HG02759 (cell line): ENCODE results near the gene STAMBPL1.
"Not testable (repeated sequence)": the region's sequence is repeated elsewhere in the genome, so short reads cannot be mapped to it uniquely, and the experiment has no call there.

Source experiments
- ATAC-seq: cut with Tn5 transposase; IDR thresholded peaks from one replicate; pipeline ENCODE4 v1.9.1; 2021; ENCODE audit warnings: mild to moderate bottlenecking, moderate library complexity; ENCODE audit not compliant: unreplicated experiment

The STAMBPL1 gene

DNA sequence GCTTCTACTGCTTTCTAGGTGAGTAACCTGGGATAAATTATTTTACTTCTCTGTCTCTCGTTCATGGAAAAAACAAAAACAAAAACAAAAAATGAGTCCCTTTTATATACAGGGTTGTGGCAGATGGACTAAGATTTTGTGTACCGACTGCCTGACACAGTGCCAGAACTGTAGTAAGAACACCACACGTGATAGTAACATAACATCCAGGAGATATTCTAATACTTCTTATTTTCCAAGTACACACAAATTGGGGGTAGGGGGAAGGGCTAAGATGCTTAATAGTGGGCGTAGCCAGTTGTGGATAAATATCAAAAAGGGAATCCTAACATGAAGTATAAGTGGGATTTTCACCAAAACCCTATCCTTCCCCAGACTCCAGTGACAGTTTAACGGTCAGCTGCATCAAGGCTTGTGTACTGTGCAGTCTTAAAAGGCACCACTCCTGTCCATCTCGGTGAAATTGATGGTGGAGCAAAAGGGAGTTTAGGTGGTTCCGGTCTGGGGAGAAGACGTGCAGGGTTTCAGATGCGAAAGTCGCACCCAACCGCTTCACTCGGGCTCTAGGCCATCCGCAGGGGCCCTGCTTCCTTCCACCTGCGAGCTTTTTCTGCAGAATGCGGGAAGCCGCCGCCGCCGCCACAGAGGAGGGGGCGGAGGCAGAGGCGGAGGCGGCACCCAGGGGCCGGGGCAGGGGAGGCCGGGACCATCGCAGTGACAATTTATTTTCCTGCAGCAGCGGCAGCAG lies at the start of gene STAMBPL1:
Gene STAMBPL1, plus strand, starts transcription at position 712 of the 748 bp plus-strand sequence. CDS start 21,464 bp downstream, outside the sequence.
- ATAC-seq: peak; percentile 47

DNA sequence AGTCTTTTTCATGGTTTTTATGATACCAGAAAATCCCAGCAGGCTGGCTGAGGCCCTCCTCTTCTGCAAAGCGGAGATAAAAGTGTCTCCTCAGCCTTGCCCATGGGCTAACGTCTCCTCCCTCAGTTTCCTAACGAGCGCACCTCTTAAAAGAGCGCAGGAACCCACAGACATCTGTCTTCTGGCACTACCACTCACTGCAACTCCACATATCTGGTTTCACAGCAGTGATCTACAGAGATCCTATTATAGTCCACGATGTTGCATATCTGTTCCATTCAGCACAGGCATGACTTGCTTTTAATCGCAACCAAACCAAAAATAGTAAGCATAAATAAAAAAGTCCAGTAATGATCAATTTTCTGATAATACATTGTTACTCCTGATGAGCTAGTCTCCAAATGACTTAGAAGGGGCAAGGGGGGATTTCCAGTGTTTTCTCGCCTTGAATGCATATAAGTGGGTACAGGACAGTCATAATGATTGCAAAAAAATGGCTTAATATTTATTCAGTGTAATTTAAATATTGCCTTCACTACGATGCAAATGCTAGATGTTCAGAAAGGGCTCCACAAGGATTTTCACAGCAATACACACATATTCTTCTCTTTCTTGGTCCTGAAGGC lies 49.3 kb upstream of the STAMBPL1 start:
- no peak for ATAC-seq

DNA sequence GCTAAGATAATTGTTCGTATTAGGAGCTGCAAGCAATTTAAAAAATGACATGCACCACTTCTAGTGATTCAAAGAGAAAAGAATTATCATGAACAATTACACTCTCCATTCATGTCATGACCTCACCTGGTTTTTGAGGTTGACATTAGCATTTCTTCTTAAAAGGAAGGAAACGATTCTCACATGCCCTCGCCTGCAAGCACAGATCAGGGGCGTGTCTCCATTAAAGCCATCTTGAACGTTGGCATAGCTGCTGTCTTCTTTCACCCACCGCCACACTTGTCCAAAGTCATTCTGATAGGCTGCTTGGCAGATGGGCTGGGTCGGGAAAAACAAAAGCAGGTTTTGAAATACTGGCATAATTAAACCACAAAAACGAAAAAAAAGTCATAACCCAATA lies 48.3 kb upstream of the STAMBPL1 start:
- no peak for ATAC-seq

DNA sequence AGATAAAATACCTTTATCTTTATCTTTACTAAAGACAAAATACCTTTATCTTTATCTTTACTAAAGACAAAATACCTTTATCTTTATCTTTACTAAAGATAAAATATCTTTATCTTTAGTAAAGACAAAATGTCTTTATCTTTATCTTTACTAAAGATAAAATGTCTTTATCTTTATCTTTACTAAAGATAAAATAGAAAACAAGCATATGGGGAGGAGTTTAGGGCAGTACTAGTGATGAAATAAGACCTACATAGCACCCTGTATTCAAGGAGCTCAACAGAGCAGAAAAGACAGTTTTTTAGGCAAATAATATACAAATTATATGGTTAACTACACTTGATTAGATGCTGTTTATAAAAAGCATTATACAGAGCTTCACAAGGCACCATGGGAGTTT lies 47.7 kb upstream of the STAMBPL1 start:
- ATAC-seq: no peak

DNA sequence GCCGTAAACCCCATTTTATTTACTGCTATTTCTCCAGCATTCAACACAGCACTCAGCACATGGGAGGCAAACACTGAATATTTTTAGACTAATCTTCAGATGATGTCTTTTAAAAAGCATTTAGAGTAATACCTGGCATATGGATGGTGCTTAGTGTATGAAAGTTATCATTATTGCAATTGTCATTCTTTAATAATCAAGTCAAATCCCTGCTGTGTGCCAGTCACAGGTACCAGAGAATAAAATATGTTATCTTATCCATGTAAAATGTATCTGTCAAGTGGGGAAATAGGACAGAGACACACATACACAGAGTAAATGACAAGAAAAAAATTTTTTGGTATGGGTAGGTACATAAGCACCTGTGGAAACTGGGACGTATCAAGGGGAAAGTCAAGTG lies 46.9 kb upstream of the STAMBPL1 start:
- ATAC-seq: no peak

DNA sequence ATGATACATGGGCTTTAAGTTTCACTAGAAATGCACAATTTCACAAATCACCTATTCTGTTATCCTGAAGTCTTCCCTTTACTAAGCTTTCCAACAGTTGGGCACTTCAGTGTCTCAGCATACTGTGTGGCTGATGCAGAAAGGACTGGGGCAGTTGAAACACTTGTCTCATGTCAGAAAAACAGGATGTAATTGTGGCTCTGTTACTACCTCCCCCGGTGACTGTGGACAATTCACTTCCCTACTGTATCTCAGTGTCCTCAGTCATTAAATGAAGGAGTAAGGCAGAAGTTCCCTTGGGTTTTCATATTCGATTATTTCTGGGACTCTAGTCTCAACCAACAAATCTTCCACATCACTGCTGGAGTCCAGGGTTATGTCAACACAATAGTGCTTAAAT lies 46.3 kb upstream of the STAMBPL1 start:
- no peak for ATAC-seq

DNA sequence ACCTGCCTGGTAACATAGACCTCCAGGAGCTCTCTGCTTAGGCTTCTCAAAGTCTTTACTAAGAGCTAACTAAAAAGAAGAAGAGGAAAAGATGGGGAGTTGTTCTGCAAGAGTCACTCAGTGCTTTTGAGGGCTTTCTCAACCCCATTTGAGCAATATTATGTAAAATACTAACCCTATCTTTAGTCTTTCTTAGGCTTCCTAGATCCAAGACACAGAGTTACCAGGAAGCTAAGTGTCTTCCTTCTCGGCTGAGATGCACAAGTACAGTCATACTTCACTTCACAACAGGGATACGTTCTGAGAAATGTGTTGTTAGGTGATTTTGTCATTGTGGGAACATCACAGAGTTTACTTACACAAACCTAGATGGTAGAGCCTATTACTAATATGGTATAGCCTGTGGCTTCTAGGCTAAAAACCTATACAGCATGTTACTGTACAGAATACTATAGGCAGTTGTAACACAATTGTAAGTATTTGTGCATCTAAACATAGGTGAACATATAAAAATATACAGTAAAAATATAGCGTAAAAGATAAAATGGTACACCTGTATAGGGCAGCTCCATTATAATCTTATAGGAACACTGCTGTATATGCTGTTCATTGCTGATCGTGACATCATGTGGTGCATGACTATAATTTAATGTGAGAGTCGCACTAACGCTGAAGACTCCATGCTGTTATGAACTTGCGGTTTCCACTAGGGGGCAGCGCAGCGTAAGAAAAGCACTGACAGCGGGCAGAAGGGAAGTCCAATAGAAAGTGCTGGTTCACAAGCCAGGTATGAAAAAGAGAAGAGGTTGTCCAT lies 44.7 kb upstream of the STAMBPL1 start:
- peak; percentile 84 for ATAC-seq

DNA sequence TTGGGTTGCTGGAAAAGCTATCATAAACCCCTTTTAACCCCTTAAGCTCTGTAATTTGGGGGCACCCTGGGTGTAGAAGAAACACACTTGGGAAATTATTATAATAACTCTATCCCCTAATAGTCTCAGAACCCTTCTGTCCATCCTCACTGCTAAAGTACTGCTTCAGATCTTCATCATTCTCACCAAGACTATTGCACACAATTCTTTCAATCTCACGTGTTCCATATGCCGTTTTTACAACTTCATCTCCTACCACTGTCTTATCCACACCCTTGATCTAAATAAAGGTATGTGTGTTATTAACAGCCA lies 44.2 kb upstream of the STAMBPL1 start:
- ATAC-seq: no peak

DNA sequence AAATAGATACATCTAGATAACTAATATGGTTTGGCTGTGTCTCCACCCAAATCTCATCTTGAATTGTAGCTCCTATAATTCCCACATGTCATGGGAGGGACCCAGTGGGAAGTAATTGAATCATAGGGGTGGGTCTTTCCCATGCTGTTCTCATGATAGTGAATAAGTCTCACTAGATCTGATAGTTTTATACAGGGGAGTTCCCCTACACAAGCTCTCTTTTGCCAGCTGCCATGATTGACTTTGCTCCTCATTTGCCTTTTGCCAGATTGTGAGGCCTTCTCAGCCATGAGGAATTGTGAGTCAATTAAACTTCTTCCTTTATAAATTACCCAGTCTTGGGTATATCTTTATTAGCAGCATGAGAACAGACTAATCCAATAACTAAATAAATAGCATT lies 42.4 kb upstream of the STAMBPL1 start:
- not testable (repeated sequence) for ATAC-seq

DNA sequence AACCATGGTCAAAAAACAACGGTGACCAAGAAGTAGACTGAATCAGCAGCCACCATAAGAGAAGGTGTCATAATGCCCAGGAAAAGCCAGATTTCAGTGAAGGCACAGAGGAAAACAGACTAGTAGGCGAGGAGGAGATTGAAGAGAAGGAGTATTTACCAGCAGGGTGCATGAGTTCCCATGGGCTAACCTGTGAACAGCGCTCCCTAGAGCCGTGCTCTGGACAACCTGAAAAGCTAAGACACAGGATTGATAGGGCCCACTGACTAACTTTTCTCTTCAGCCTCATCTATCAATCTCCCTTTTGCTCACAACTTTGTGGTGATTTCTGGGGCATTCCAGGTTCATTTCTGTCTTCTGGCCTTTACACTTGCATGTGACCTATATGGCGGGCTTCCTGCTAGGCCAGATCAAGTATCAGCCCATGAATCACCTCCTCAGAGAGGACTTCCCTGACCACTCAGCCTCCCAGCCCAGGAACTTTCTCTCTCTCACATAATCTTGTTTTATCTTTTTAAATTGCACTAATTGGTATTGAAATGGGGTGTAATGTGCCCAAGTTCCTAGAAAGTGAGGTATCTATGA lies 41.2 kb upstream of the STAMBPL1 start:
- no peak for ATAC-seq

DNA sequence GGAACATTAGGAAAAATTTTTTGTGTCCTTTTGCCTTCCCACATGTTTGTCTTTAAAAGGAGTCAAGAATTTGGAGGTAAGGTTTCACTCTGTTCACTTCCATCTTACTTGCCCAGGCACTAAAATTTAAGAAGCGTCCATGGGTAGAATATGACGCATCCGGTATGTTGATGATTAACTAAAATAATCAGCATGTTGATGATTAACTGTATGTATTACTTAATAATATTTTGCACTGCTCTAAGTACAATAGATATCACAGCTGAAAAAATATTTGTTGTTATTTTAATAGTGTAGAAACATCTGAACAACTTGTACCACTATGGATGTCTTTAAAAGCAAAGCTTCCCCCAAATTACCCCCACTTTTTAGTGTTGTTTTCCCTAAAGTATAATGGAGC lies 39.9 kb upstream of the STAMBPL1 start:
- ATAC-seq: no peak

DNA sequence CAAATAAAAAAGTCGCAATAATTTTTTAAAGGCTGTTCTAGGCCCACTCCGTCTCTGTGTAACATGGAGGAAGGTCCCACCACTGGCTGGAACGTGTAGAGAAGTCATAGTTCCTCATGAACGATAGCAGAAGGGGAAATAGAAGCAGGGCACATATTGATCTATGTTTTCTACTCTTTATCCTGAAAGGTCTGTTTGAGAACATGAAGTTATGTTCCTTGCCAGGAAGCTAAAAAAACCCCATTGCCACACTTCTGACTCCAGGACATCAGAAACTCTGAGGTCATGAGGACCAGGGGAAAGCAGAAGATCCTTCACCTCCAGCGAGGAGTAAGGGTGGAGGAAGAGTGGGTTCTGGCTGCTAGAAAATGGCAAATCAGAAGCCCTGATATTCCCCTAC lies 39.2 kb upstream of the STAMBPL1 start:
- no peak for ATAC-seq

DNA sequence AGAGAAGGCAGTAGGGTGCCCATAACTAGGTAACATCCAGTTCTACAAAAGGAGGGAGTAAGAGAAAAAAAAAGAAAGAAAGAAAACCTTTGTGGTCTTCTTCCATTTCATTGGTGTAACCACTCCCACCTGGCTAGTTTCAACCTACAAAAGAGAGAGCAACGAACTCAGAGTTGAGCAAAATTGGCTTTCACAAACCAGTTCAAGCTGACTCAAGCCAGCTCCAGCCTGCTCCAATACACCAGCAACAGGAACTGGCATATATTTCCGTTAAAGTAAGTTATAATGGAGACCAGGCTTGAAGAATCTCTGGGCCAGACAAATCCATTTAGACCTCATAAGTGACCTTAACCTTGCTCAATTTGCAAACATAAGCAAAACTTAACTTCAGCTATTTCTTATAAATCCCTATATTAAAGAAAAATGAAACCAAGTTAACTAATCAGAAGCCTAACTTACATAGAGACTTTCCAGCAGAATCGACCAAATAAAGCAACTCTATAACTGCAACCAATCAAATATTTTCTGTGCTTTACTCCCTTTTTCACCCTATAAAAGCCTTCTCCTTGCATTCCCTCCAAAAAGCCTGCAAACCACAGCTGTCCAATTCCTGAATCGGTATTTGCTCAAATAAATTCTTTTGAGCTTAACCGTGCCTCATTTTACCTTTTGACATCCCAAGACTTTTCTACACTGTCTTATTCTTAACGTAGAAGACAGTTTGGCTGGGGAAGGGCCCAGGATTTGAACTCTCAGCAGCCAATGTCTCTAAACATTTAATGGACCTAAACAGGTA lies 38.5 kb upstream of the STAMBPL1 start:
- ATAC-seq: no peak

DNA sequence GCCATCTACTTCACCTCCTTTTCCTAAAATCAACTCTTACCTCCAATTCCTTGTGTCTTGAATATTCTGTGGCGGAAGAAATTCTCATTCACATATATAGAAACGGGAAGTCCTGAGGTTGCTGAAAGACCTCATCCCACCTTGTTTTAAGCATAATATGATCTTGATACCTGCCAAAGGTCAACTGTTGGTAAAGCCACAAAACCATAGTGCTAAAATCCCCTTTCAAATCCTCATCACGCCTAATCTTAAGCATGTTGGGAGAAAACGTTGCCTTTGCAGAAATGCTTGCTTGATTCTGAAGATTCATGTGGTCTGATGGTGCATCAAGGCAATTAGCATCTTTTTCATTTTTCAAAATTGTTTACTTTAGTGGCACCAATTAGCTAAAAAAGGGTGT lies 36.9 kb upstream of the STAMBPL1 start:
- ATAC-seq: no peak

DNA sequence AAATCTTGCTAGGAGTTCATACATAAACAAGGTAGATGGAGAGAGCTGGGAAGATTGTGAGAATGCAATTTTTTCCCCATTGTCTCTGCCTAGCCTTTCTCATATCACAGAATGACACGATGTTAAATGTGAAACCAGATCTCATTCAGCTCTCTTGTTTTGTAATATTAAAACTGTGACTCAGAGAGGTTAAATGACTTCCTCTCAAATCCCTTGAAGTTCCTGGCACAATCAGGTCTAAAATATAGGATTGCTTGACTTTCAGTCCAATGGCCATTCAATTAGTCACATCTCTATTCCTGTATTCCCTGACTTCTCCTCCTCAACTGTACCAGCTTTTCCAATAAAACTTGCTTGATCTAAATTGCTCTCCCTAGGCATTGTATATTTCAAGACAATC lies 31.5 kb upstream of the STAMBPL1 start:
- ATAC-seq: no peak

DNA sequence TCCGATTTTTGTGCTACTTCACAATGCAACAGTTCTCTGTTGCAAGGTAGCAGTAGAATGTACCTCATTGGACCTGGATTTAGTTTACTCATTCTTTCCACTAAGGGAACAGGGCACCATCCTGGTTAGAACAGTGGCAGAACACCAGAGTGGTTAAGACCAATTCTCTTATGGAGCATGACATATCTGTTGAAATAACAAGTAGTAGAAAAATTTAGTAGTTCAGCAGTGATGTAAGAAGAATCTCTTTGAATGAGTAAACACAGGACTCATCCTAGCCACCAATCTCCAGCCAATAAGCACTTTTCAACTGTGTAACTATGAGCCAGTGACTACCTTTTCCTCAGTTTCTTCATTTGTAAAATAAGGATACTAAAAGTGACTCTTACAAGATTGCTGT lies 30.8 kb upstream of the STAMBPL1 start:
- ATAC-seq: no peak

DNA sequence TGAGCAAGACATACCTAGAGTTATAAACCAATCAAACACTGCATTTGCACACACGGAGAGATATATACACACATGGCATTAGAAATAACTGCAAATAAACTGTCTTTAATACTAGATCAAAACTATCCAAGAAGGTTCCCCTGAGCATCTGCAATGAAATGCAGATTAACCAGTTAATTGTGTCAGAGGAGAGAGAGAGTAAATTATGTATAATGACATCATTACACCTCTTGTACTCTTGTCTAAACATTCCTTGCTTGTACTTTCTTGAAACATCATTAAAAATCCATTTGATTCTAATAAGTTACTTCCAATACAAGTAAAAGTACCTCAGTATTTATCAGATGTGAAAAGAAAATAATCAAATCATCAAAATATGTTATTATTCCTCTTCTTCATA lies 29.3 kb upstream of the STAMBPL1 start:
- ATAC-seq: no peak

DNA sequence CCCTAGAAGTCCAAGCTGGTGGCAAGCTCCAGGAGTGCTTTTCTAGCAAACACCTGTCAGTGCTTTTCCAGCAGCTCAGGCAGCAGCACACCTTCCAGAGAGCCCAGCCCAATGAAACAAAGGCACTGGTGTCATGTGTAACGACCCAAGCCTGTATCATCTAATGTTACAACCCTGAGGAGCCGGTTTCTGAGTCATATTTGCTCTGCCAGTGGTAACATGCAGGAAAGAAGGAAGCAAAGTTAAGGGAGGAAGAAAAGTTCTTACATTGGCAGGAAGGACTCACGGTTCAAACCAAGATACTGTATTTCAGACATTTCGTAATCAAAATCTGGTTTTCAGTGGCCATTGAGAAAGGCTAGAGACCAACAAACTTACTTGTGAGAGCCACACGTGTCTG lies 28.3 kb upstream of the STAMBPL1 start, which contains the start of gene ANKRD22:
Gene ANKRD22, minus strand, starts transcription at position 139 of the 400 bp plus-strand sequence. CDS start 237 bp downstream, outside the sequence.
- ATAC-seq: no peak

DNA sequence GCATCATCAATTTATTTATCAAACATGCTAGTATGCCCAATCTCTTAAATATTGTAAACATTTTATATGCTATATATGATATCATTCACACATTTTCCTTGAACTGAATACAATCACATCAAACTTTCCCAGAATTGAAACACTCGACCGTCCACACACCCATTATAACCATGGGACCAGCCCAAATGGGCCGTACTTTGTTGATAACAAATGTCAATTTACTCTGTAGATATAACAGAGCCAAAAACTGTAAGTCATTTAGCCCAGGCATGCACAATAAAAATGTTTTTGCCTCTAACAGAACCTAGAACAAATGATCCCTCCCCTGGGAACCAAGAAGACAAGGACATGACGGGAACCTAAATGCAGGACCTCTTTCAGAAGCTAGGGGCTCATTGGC lies 27.7 kb upstream of the STAMBPL1 start:
- ATAC-seq: no peak

DNA sequence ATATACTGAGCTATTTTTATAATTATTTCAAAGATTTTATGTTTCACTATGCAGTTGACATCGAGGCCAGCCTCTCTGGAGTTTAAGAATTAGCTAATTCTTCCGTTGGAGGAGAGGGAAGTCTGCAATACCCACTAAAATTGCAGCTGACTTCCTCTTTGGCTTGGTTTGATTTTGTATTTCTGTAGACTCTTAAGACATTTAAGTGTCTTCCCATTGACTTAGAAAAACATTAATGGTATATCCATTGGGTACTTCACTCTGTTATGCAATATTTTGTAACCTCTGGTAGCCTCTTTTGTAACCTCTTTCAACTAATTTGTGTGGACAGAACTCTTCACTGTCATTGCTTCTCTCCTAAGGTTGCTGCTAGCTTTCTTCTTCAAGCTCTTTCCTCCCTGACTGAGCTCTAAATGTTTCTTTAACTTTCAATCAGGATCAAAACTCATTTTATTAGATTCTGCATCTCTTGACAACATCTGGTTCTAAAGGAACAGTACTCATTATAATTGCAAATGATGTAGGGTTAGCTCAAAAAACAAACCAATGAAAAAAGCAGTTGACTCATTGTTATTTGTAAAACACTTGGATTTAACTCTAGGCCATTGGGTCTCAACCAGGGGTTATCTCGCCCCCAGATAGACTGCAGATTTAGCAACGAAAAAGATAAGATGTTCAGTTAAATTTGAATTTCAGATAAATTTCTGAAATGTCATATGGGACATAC lies 26.7 kb upstream of the STAMBPL1 start:
- ATAC-seq: no peak
